PFSK-1 (cell line): ENCODE results near the gene MFRP.

ENCODE experiments used
- POLR2AphosphoS5 ChIP-seq: IDR thresholded peaks from 2 replicates; pipeline ENCODE4 v1.6.1; 2012; ENCODE audit warnings: low read depth, mild to moderate bottlenecking, control low read depth, low read length, moderate library complexity
- SIN3A ChIP-seq: IDR thresholded peaks from 2 replicates; pipeline ENCODE4 v1.6.1; 2012; ENCODE audit warnings: mild to moderate bottlenecking, low read length, moderate library complexity, borderline replicate concordance; ENCODE audit not compliant: insufficient read depth
- TAF1 ChIP-seq: IDR thresholded peaks from 2 replicates; pipeline ENCODE4 v1.6.1; 2012; ENCODE audit warnings: low read length, control low read depth, borderline replicate concordance; ENCODE audit not compliant: insufficient read depth

DNA sequence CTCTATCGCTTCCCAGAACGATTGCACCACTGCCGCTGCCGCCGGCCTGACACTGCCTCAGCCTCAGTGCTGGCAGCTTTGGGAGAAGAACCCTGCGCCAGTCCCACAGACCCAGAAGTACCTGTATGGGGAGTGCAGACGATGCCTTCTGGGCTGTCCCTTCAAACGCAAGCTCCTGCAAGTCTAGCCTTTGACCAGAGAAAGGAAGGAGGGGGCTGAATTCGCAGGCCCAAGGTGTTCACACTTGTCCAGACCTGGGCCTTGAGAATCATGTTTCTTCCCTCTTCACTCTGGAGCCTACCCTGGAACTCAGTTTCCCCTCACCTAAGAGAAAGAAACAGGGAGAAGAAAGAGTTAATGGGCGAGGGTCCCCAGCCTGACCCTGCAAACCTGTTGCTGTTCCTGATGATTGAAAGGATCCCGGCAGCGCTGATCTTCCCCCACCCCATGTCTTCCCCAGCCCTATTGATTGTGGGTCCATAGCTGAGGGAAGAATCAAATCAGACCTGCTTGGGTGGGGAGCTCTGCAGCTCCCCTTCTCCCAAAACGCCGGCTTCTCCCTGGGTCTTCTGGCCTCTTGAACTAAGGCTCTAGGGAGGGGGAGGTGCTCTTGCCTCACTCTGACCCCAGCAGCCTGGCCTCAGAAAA is 28.8 kb downstream of the MFRP start:
- TF ChIP-seq POLR2AphosphoS5 (no peak), TAF1 (no peak), SIN3A (no peak)
